Retinal pigment epithelial cell (primary cell): ENCODE measurements around the gene CDH13.

Source experiments
- DNase-seq: peaks from one replicate; pipeline ENCODE4 v3.0.0-alpha.2; 2010; ENCODE audit warnings: low read depth
- H3K4me3 ChIP-seq: 2 replicates; pipeline ENCODE4 v1.5.1; 2011; ENCODE audit warnings: mild to moderate bottlenecking, low read length, control low read depth, moderate library complexity
- CTCF ChIP-seq: conservative IDR thresholded peaks from 2 replicates; pipeline ENCODE4 v1.5.1; 2011; ENCODE audit warnings: low read depth, low read length, control low read depth, inconsistent platforms

The CDH13 gene

GRCh38 chr16:82972331-82972919, 345.7 kb downstream of the CDH13 start:
- TF ChIP-seq CTCF, result no peak
- no peak overlapping the region for H3K4me3 ChIP-seq
- DNase-seq, result no peak

- DNase-seq, result no peak
- TF ChIP-seq CTCF, result no peak
Measured at GRCh38 chr16:82979406-82980111, 352.8 kb downstream of the CDH13 start.

GRCh38 chr16:82980810-82981209, 354.0 kb downstream of the CDH13 start:
- H3K4me3 ChIP-seq, result no peak overlapping the region
- no peak for DNase-seq
- TF ChIP-seq CTCF, result no peak

More at GRCh38 chr16:82979406-82980111, 352.8 kb downstream of the CDH13 start:
- H3K4me3 ChIP-seq, result no peak overlapping the region

GRCh38 chr16:82987767-82988166, 361.0 kb downstream of the CDH13 start:
- no peak for DNase-seq
- no peak for TF ChIP-seq CTCF
- H3K4me3 ChIP-seq, result no peak overlapping the region

- no peak for TF ChIP-seq CTCF
Measured at GRCh38 chr16:82990155-82990554, 363.4 kb downstream of the CDH13 start.

GRCh38 chr16:82991410-82991809, 364.6 kb downstream of the CDH13 start:
- no peak overlapping the region for H3K4me3 ChIP-seq
- no peak for DNase-seq
- no peak for TF ChIP-seq CTCF

More at GRCh38 chr16:82990155-82990554, 363.4 kb downstream of the CDH13 start:
- no peak for DNase-seq
- no peak overlapping the region for H3K4me3 ChIP-seq
